Trophoblast cell (in vitro differentiated cells and primary cell): ENCODE results near the gene PKN2.
A peak's percentile ranks its signal among the peaks of the same experiment; 100 is the strongest.
"Not testable (repeated sequence)": the region's sequence is repeated elsewhere in the genome, so short reads cannot be mapped to it uniquely, and the experiment has no call there.

Source experiments
- DNase-seq, 2 donors: peaks; one replicate each; pipeline ENCODE4 v3.0.0-alpha.2; 2016
- H2AFZ ChIP-seq: 2 replicates; pipeline ENCODE4 v1.6.1; 2013; ENCODE audit warnings: low read length, moderate library complexity, mild to moderate bottlenecking; ENCODE audit not compliant: insufficient read depth, poor library complexity
- H2AK5ac ChIP-seq: 2 replicates; pipeline ENCODE4 v1.6.1; 2013; ENCODE audit warnings: mild to moderate bottlenecking, low read length
- H2BK120ac ChIP-seq: 2 replicates; pipeline ENCODE4 v1.6.1; 2013; ENCODE audit warnings: low read length, mild to moderate bottlenecking, moderate library complexity; ENCODE audit not compliant: insufficient read depth, poor library complexity
- H2BK12ac ChIP-seq: 2 replicates; pipeline ENCODE4 v1.6.1; 2013; ENCODE audit warnings: mild to moderate bottlenecking, low read length, moderate library complexity
- H2BK5ac ChIP-seq: 2 replicates; pipeline ENCODE4 v1.6.1; 2013; ENCODE audit warnings: low read length, low read depth, moderate library complexity, mild to moderate bottlenecking; ENCODE audit not compliant: poor library complexity
- H3K14ac ChIP-seq: 2 replicates; pipeline ENCODE4 v1.6.1; 2013; ENCODE audit warnings: mild to moderate bottlenecking, low read length
- H3K18ac ChIP-seq: 2 replicates; pipeline ENCODE4 v1.6.1; 2013; ENCODE audit warnings: mild to moderate bottlenecking, low read length
- H3K23ac ChIP-seq: 2 replicates; pipeline ENCODE4 v1.6.1; 2013; ENCODE audit warnings: low read length
- H3K27ac ChIP-seq: 2 replicates; pipeline ENCODE4 v1.5.1; 2013; ENCODE audit warnings: low read depth, mild to moderate bottlenecking, inconsistent platforms, low read length, moderate library complexity
- H3K27me3 ChIP-seq: 2 replicates; pipeline ENCODE4 v1.6.1; 2013; ENCODE audit warnings: inconsistent platforms, mild to moderate bottlenecking, low read length, moderate library complexity; ENCODE audit not compliant: insufficient read depth
- H3K36me3 ChIP-seq, 2 experiments: 1 replicate in 1 of 2; 2 replicates in 1 of 2; pipeline ENCODE4 v1.6.1; 2013; ENCODE audit warnings: low read length in 2 of 2, mild to moderate bottlenecking in 2 of 2, moderate library complexity in 1 of 2; ENCODE audit not compliant: insufficient read depth in 2 of 2, control insufficient read depth in 1 of 2
- H3K4ac ChIP-seq: 2 replicates; pipeline ENCODE4 v1.6.1; 2013; ENCODE audit warnings: low read depth, mild to moderate bottlenecking, low read length, moderate library complexity
- H3K4me1 ChIP-seq, 2 experiments: 1 replicate in 1 of 2; 2 replicates in 1 of 2; pipeline ENCODE4 v1.6.1; 2013; ENCODE audit warnings: low read length in 2 of 2, mild to moderate bottlenecking in 2 of 2, moderate library complexity in 1 of 2; ENCODE audit not compliant: insufficient read depth in 2 of 2, control insufficient read depth in 1 of 2
- H3K4me2 ChIP-seq: 2 replicates; pipeline ENCODE4 v1.6.1; 2013; ENCODE audit warnings: inconsistent platforms, mild to moderate bottlenecking, low read length, moderate library complexity
- H3K4me3 ChIP-seq: 2 replicates; pipeline ENCODE4 v1.5.1; 2013; ENCODE audit warnings: mild to moderate bottlenecking, low read depth, low read length, inconsistent platforms
- H3K79me1 ChIP-seq: one replicate; pipeline ENCODE4 v1.6.1; 2013; ENCODE audit warnings: low read length
- H3K79me2 ChIP-seq: 2 replicates; pipeline ENCODE4 v1.6.1; 2013; ENCODE audit warnings: low read length, mild to moderate bottlenecking; ENCODE audit not compliant: control insufficient read depth, insufficient read depth, poor library complexity
- H3K9ac ChIP-seq: 2 replicates; pipeline ENCODE4 v1.6.1; 2013; ENCODE audit warnings: mild to moderate bottlenecking, low read length
- H3K9me3 ChIP-seq: 2 replicates; pipeline ENCODE4 v1.6.1; 2013; ENCODE audit warnings: low read depth, mild to moderate bottlenecking, control low read depth, inconsistent platforms, low read length; ENCODE audit not compliant: insufficient read depth
- H4K12ac ChIP-seq: 2 replicates; pipeline ENCODE4 v1.6.1; 2013; ENCODE audit warnings: low read depth, mild to moderate bottlenecking, low read length, moderate library complexity
- H4K8ac ChIP-seq: 2 replicates; pipeline ENCODE4 v1.6.1; 2013; ENCODE audit warnings: low read depth, mild to moderate bottlenecking, low read length, moderate library complexity
- H4K91ac ChIP-seq: one replicate; pipeline ENCODE4 v1.6.1; 2013; ENCODE audit warnings: low read depth, mild to moderate bottlenecking, low read length, moderate library complexity
- WGBS: extraction: QIAGEN DNeasy Blood & Tissue Kit; methylation state at CpG from one replicate; pipeline ENCODE4 v1.1.7; 2013; ENCODE audit warnings: missing lambda C conversion rate; ENCODE audit not compliant: insufficient read length, insufficient coverage; ENCODE audit errors: extremely low coverage; 5-methylcytosine and 5-hydroxymethylcytosine counted together

PKN2 gene

DNA sequence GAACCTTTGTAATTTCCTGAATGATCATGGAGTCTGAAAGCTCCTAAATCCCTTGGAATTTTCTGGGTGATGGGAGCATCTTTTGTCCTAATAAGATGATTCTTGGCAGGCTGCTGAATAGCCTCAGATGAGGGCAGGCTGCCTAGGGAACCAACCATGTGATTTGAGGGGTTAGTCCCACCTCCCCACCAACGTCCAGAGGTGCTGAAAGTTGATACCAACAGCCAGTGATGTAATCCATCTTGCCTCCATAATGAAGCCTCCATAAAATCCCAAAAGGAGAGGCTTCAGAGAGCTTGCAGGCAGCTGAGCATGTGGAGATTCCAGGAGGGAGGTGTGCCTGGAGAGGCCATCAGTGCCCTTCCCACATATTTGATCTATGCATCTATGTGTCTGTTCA is 163.6 kb downstream of the PKN2 start:
- Histone ChIP-seq H3K9me3 (no peaks in the 10 kb centered on the region), H3K4me2 (no peak overlapping the region), H3K27ac (no peak overlapping the region), H3K79me2 (no peaks in the 10 kb centered on the region), H3K14ac (no peak overlapping the region), H2AFZ (no peak overlapping the region), H3K27me3 (no peaks in the 10 kb centered on the region), H3K36me3 (peaks cover 3 to 5% of the 10 kb centered on the region in 2 experiments), H4K8ac (no peak overlapping the region), H4K91ac (no peak overlapping the region), H3K4me3 (no peak overlapping the region), H3K79me1 (no peaks in the 10 kb centered on the region), H4K12ac (no peak overlapping the region), H2BK120ac (no peak overlapping the region), H3K23ac (no peak overlapping the region), H3K4ac (no peak overlapping the region), H2AK5ac (no peak overlapping the region), H3K4me1 (no peaks in the 10 kb centered on the region), H2BK5ac (no peak overlapping the region), H3K9ac (no peak overlapping the region), H3K18ac (no peak overlapping the region), H2BK12ac (no peak overlapping the region)
- no CpG with 5 or more reads among the region's 1 CpG for WGBS
- no peak for DNase-seq

DNA sequence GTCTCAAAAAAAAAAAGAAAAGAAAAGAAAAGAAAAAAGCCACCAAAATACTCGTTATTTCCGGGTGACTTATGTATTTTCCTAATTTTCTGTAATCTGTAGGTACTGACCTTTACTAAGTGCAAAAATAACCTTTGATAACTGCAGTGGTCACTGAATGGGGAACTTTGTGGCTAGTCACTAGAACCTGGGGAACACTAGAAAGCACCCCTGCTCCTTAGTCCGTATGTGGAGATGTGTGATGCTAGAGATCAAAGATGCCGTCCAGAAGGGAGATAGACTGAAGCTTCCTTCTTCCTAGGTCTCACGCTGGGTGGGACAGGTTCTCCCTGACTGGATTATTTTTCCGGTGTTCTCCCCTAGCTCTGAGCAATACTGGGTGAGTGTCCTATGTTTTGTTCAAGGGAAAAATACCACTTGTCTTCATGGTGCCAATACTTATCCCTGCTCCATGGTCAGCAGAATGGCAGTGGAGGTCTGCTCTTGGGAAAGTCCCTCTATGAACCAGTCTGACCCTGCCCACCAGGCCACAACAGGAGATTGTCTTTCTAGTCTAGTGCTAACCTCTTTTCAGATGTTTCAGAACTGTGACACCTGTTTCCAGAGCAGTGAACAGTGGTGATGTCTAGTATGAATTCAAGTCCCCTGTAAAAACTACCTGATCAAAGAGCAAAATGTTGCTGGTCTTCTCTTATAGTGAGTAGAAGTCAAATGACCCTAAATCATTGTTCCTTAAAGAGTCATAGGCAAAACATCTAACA is 167.4 kb downstream of the PKN2 start:
- Histone ChIP-seq H3K9ac (no peak overlapping the region), H2AFZ (no peak overlapping the region), H2BK12ac (no peak overlapping the region), H2AK5ac (no peak overlapping the region), H3K4me3 (no peak overlapping the region), H3K4ac (peak overlapping the region; percentile 30), H4K12ac (no peak overlapping the region), H3K79me2 (no peaks in the 10 kb centered on the region), H3K9me3 (no peaks in the 10 kb centered on the region), H3K36me3 (peaks cover 10 to 16% of the 10 kb centered on the region in 2 experiments), H3K23ac (no peak overlapping the region), H3K27me3 (no peaks in the 10 kb centered on the region), H3K27ac (no peak overlapping the region), H2BK5ac (no peak overlapping the region), H4K91ac (no peak overlapping the region), H3K14ac (no peak overlapping the region), H3K4me2 (no peak overlapping the region), H3K79me1 (no peaks in the 10 kb centered on the region), H2BK120ac (no peak overlapping the region), H3K18ac (no peak overlapping the region), H3K4me1 (no peaks in the 10 kb centered on the region), H4K8ac (no peak overlapping the region)
- no CpG with 5 or more reads among the region's 6 CpGs for WGBS
- DNase-seq, result no peak

DNA sequence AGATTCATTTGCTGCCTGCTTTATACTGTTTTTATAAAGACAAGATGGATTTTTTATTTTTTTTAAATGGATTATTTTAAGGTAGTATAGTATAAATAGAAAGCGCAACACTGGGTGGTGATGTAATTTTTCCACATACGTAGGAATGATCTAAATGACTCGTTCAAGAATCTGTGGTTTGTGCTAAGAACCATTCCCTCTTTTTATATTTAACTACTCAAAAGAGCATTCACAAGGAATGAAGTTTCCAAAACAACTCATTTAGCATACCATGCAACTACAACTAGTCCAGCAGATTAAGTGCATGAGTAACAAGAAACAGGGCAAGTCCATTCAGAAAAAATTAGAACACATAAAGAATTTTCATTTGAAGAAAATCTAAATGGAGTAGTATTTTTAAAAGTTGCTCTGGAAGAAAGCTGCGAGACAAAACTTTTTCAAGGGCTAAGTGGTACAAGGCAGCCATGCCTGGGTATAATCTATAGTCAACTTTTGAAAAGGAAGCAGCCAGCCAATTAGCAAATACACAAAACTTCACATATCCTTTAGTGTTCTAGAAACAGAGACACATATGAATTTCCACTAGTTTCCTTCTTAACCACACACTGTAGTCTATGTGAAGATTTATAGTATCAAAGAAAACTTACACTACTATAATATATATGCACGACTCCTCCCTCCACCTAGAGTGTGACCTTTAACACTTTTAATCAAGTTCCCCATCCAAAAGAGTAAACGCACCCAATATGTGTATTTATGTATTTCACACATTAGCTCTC is 183.9 kb downstream of the PKN2 start:
- H3K14ac ChIP-seq, result no peak overlapping the region
- no peaks in the 10 kb centered on the region for H3K4me1 ChIP-seq
- H3K4ac ChIP-seq, result no peak overlapping the region
- peaks cover 4% of the 10 kb centered on the region for H3K79me2 ChIP-seq
- H4K8ac ChIP-seq, result no peak overlapping the region
- no peak overlapping the region for H3K4me3 ChIP-seq
- no peak overlapping the region for H3K27ac ChIP-seq
- DNase-seq, result peak in 1 of 2 donors; percentile 41
- WGBS, result no CpG with 5 or more reads among the region's 6 CpGs
- no peak overlapping the region for H4K91ac ChIP-seq
- H3K23ac ChIP-seq, result no peak overlapping the region
- no peak overlapping the region for H2BK120ac ChIP-seq
- no peak overlapping the region for H2AK5ac ChIP-seq
- H3K27me3 ChIP-seq, result no peaks in the 10 kb centered on the region
- no peak overlapping the region for H2BK12ac ChIP-seq
- H3K18ac ChIP-seq, result no peak overlapping the region
- H2AFZ ChIP-seq, result no peak overlapping the region
- H3K4me2 ChIP-seq, result no peak overlapping the region
- no peaks in the 10 kb centered on the region for H3K79me1 ChIP-seq
- no peaks in the 10 kb centered on the region for H3K9me3 ChIP-seq
- H2BK5ac ChIP-seq, result no peak overlapping the region
- no peak overlapping the region for H4K12ac ChIP-seq
- H3K9ac ChIP-seq, result no peak overlapping the region
- peaks cover 2 to 5% of the 10 kb centered on the region in 2 experiments for H3K36me3 ChIP-seq

DNA sequence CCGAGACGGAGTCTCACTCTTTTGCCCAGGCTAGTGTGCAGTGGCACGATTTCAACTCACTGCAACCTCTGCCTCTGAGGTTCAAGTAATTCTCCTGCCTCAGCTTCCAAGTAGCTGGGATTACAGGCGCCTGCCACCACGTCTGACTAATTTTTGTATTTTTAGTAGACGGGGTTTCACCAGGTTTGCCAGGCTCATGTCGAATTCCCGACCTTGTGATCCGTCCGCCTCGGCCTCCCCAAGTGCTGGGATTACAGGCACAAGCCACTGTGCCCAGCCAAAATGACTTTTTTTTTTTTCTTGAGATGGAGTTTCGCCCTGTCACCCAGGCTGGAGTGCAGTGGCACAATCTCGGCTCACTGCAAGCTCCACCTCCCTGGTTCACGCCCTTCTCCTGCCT is 185.6 kb downstream of the PKN2 start:
- H4K91ac ChIP-seq, H3K36me3 ChIP-seq, H3K79me1 ChIP-seq, H3K23ac ChIP-seq, H3K4me3 ChIP-seq, H3K4me2 ChIP-seq, H3K27ac ChIP-seq, H3K9ac ChIP-seq, H4K12ac ChIP-seq, DNase-seq, H2BK120ac ChIP-seq, H2AFZ ChIP-seq, H3K79me2 ChIP-seq, H3K14ac ChIP-seq, H3K27me3 ChIP-seq, H2AK5ac ChIP-seq, H3K18ac ChIP-seq, H3K4me1 ChIP-seq, H2BK12ac ChIP-seq, H4K8ac ChIP-seq, H2BK5ac ChIP-seq, H3K9me3 ChIP-seq: not testable (repeated sequence)
- H3K4ac ChIP-seq, result peak overlapping the region; percentile 17
- WGBS, result no CpG with 5 or more reads among the region's 14 CpGs
